Superior temporal gyrus (tissue), 1 donor: Measurements from ENCODE around the gene RLN1.
"Not testable (repeated sequence)": the region's sequence is repeated elsewhere in the genome, so short reads cannot be mapped to it uniquely, and the experiment has no call there.

Experiments used
- DNase-seq: peaks from one replicate; pipeline ENCODE4 v3.0.0-alpha.2; 2016; ENCODE audit errors: extremely low spot score

RLN1 gene

GRCh38 chr9:5321601-5322000 lies 18.1 kb downstream of the RLN1 start:
- not testable (repeated sequence) for DNase-seq

DNA sequence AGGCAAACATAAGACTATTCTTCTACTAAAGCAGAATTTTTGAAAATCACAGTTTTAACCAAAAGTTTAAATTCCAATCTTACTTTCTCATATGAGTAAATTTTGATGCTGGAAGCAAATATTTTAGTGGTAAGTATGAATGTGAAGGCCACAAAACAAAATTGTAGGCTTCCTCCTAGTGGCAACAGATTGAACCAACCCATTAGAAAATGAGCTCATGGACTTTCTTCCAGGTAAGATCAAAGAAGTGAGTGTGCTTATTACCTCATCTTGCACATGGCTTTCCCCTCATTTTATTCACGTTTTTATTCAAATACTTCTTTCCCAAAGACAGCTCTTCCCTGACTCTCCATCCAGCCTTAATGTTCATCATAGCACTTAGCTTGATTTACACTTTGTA lies 18.6 kb downstream of the RLN1 start:
- no peak for DNase-seq

GRCh38 chr9:5316406-5316805 lies 23.3 kb downstream of the RLN1 start:
- DNase-seq, result not testable (repeated sequence)

- no peak for DNase-seq
Measured at GRCh38 chr9:5315187-5315923, 24.3 kb downstream of the RLN1 start.

DNA sequence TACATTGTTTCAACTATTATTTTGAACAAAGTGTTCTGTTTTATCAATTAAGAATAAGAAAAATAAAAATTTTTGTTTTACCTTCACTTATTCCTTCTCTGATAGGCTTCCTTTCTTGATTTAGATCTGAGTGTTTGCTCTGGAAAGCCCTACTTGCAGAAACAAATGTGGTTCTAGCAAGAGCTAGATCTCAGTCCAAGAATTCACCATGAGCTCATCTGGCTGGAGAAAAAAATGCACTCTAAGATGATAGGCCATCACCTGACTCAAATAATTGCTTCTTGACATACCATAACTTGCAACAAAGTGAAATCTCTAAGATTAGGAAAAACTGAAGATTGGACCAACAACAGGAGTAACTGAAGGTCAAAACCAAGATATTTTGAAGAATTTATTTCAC lies 28.8 kb downstream of the RLN1 start:
- DNase-seq, result no peak

DNA sequence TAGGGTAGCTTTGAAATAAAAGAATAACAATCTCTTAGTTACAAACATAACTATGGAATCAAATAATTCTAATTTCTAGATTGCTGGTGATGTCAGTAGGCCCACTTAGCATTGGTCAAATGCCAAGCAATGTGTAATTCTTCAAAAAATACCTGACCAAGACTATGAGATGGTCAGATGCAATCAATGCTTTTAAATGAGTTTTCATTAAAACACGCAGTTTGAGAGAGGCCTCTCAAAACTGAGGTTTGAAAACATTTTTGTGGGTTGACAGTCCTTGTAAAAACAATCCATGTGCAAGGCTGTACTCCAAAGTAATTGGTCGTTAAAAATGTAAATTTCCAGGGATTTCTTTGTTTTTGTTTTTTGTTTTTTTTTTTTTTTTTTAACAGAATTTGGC lies 33.9 kb downstream of the RLN1 start:
- DNase-seq, result no peak

DNA sequence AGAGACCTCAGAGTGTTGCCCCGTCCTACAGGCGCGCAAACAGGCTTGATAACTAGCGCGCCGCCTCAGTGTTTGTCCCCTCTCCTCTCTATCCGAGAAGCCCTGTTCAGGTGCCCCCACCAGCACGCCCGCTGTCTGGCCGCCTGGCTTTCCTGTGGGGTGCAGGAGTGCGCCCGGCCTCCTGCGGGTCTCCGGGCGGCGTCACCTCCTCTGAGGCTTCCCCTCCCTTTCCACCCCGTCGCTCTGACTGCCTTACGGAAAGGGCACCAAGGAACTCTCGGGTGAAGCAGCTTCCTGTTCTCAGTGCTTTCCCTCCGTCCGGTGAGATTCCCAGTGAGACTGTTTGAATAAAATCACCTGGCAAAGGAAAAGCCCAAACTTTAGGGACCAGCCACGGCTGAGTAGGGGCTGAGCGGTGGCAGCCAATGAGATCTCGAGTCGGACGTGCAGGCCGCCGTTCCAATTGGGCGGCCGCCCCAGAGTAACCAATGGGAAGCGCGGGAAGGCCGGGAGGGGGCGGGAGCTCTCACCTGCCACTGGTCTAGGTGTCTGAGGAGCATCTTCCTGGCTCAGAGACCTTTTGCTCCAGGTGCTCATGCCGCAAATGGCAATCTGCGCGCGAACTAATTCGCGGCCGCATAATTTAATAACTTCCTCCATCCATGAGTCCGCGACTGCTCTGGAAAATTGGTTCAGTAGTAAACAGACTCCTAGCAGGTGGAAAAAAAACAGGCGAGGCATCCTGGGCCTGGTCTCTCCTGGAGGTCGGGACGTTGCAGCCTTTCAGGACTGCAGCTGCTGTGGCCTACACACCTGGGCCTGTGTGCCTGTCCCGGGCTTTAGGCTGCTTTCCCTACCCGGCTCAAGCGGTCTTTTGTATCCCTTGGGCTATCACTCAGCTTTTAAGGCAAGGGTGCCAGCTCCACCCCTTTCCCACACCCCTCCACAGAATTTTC lies 35.6 kb downstream of the RLN1 start, which contains the start of gene RLN2:
RLN2 (minus strand) TSS at position 877 of the 956 bp plus-strand sequence; CDS start at position 741, 136 bp downstream.
- not testable (repeated sequence) for DNase-seq

DNA sequence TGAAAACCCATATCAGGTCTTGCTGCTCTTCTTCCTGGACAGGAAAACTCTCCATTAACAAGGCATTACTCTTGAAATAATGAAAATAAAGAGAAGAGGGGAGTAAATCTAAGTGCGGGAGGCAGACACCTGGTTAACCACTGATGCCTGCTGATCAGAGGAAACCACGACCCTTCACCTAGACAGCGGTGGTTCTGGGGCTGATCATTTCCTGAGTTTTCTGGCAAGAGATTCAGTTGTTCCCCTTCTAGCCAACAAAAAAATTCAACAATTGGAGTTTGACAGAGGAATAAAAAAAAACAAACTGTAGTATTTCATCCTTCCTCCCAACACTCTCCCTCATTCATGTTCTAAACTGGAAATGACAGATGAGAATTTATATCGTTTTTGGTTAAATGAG lies 38.1 kb downstream of the RLN1 start:
- DNase-seq, result no peak

- DNase-seq, result no peak
Measured at GRCh38 chr9:5292141-5292540, 47.5 kb downstream of the RLN1 start.

DNA sequence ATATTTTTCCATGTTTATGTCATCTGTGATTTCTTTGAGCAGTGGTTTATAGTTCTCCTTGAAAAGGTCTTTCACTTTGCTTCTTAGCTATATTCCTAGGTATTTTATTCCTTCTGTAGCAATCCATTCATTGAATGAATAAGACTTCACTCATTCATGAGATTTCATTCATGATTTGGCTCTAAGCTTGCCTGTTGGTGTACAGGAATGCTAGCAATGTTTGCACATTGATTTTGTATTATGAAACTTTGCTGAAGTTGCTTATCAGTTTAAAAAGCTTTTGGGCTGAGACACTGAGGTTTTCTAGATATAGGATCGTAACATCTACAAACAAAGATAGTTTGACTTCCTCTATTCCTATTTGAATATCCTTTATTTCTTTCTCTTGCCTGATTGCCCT lies 51.1 kb downstream of the RLN1 start:
- no peak for DNase-seq

- no peak for DNase-seq
Measured at GRCh38 chr9:5286262-5286661, 53.4 kb downstream of the RLN1 start.
